ENCODE measurements around the gene CAMSAP3.
"Not testable (repeated sequence)": the region's sequence is repeated elsewhere in the genome, so short reads cannot be mapped to it uniquely, and the experiment has no call there.

The CAMSAP3 gene

DNA sequence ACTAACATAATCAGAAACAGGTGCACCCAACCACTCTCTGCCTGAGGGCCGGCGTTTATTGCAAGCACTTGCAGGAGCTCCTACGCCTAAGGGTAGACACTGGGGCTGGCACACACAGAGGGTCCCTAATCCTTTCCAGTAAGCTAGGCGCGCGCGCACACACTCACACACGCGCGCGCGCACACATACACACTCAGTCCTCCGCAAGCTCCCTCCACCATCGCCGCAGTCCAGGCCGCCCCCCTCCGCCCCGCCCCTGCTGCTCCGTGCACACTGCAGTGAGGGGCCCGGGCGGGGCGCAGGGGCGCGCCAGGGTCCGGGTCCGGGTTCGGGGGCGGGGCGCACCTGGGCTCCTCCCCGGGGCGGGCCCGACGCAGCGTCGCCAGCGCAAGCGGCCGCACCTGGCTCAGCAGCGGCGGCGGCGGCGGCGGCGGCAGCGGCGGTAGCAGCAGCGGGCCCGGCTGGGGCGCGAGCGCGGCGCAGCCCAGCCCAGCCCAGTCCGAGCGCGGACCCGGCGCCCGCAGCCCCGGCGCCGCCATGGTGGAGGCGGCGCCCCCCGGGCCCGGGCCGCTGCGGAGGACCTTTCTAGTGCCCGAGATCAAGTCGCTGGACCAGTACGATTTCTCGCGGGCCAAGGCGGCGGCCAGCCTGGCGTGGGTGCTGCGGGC lies at the start of gene CAMSAP3:
Gene CAMSAP3 (plus strand): TSS at position 398 of the 668 bp plus-strand sequence. CDS start 140 bp downstream, at position 538.
- peak; percentile 74 for DNase-seq

GRCh38 chr19:7545904-7546303 lies 49.8 kb upstream of the CAMSAP3 start:
- no peak for DNase-seq

GRCh38 chr19:7547159-7547558 lies 48.5 kb upstream of the CAMSAP3 start:
- DNase-seq, result no peak

- DNase-seq, result no peak
Observed at GRCh38 chr19:7549429-7550148, 46.1 kb upstream of the CAMSAP3 start.

DNA sequence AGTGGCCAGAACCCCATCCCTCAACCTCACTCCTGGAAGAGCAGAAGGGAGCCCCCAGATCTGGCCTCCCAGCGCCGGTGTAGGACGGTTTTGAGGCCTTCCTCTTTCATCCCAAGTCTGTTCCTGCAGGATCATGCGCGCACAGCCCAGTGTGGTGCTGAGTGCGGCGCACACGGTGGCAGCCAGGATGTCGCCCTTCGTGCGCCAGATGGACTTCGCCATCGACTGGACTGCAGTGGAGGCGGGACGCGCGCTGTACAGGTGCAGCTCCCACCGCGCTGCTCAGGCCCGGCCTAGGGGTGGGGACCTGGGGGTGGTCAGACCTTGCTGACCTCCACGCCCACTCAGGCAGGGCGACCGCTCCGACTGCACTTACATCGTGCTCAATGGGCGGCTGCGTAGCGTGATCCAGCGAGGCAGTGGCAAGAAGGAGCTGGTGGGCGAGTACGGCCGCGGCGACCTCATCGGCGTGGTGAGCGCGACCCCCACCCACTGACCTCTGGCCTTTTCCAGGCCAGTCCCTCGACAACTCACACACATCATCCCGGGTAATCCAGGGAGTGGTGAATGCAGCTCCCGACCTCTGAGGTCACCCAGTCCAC lies 45.4 kb upstream of the CAMSAP3 start:
- DNase-seq, result no peak

DNA sequence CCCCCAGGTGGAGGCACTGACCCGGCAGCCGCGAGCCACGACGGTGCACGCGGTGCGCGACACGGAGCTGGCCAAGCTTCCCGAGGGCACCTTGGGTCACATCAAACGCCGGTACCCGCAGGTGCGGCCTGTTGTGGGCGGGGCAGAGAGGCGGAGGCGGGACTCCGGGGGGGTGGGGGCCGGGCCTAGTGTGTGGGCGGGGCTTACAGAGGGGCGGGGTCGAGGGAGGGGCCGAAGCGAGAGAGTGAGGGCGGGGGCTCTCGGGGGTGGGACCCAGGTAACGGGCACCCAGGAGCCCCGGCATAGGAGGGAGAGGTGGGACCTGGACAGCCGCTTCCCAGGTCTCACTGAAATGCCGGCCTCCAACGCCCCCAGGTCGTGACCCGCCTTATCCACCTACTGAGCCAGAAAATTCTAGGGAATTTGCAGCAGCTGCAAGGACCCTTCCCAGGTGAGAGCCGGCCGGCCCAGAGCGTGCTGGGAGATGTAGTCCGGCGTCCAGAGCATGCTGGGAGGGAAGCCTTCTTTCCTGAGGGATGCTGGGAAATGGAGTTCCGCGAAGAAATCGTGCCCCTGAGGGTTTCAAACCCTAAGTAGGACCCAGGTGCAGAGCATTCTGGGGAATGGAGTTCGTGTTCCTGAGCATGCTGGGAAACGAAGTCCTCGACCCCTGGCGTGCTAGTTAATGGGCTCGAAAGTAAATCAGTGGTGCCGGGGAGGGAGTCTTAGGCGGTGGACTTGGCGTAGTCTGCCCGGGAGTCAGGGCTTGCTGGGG lies 44.5 kb upstream of the CAMSAP3 start:
- DNase-seq, result no peak

DNA sequence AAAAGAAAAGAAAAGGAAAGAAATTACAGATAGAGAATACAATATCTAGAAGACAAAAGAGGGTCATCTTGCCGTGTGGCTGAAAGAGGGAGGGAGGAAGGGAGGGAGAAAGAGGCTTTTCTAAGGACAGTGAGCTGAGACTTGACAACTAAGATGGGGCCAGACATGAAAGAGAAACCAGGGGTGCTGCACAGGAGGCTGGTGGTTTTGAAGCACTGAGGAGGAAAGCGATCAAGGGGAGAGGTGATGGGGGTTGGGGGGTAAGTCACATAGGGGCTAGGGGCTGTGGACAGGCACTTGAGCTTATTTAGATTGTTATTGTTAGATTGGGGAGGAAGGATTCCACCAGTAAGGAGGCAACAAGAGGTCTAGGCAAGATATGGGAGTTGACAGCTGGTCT lies 42.9 kb upstream of the CAMSAP3 start:
- DNase-seq, result no peak

DNA sequence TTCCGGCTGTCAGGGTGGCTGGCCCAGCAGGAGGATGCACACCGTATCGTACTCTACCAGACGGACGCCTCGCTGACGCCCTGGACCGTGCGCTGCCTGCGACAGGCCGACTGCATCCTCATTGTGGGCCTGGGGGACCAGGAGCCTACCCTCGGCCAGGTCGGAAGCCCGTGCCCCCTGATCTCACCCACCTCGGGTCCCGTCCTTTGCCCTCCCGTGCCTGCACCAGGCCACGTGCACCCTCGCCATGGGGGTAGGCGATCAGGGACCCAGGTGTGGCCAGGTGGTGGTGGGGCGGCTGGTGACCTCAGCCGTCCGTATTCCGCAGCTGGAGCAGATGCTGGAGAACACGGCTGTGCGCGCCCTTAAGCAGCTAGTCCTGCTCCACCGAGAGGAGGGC lies 41.1 kb upstream of the CAMSAP3 start:
- no peak for DNase-seq

GRCh38 chr19:7554990-7555864 lies 40.4 kb upstream of the CAMSAP3 start:
- no peak for DNase-seq

GRCh38 chr19:7556696-7557315 lies 38.9 kb upstream of the CAMSAP3 start:
- no peak for DNase-seq

- DNase-seq, result no peak
Observed at GRCh38 chr19:7558667-7559066, 37.0 kb upstream of the CAMSAP3 start.

DNA sequence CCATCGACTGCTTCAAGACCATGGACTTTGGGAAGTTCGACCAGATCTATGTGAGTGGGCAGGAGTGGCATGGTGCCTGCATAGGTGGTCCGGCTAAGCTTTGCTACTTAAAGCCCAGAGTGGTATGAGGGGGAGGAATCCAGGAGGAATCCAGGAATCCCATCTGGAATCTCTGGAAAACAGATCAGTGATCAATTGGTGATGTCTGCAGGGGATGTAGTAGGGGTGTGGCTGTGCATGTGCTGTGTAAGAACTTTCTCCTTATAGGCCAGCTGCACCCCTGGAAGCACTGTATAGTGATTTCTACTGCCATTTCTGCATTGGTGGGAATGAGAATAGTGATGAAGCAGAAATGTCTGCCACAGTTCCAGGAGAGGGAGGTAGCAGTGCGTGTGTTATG lies 36.6 kb upstream of the CAMSAP3 start:
- DNase-seq, result no peak

GRCh38 chr19:7560255-7560654 lies 35.4 kb upstream of the CAMSAP3 start:
- DNase-seq, result no peak

DNA sequence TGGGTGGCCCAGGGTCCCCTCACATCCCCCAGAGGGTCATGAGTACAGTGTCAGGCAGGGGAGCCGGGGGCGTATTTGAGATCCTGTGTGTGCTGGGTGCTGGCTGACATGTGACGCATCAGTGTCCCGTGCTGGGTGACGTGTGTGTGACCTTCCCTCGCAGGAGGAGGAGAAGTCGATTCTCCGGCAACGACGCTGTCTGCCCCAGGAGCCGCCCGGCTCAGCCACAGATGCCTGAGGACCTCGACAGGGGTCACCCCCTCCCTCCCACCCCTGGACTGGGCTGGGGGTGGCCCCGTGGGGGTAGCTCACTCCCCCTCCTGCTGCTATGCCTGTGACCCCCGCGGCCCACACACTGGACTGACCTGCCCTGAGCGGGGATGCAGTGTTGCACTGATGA lies 34.3 kb upstream of the CAMSAP3 start:
- no peak for DNase-seq

DNA sequence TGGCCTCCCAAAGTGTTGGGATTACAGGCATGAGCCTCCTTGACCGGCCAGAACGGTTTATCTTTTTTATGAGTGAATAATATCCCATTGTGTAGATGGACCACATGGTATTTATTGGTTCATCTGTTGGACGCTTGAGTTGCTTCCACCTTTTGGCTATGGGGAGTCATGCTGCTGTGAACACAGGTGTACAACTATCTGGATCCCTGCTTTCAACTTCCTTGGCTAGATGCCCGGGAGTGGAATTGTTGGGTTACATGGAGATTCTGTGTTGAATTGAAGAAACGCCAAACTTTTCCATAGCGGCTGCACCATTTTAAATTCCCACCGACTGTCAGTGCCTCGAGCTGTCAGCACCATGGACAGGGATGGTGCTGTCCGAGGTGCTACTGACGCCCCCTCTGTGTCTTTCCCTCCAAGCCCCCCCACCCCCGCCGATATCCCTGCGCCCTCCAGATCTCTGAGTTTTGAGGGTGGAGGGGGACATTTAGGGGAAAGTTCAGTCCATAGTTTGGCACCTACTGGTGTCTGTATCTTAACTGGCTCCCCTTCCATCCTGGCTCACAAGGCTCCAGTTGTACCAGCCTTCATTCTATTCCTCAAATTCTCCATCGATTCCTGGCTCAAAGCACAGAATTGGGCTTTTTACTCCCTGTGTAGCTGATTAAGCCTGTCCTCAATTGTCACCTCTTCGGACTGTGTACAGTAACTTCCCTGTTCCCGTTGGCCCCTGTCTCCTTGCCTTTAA lies 32.8 kb upstream of the CAMSAP3 start:
- no peak for DNase-seq

GRCh38 chr19:7564866-7565265 lies 30.8 kb upstream of the CAMSAP3 start:
- DNase-seq, result no peak

DNA sequence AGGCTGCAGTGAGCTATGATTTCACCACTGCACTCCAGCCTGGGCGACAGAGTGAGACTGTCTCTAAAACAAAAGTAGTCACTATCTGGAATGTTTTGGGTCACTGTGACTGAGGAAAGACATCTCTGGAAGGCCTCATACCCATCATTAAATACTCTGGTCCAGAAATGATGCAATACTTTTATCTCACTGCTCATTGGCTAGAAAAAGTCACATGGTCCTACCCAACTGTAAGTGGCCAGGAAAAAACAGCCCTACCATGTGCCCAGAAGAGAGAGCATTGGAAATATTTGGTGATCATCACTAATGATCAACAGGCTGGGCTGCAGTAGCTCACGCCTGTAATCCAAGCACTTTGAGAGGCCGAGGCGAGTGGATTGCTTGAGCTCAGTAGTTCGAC lies 30.3 kb upstream of the CAMSAP3 start:
- no peak for DNase-seq

GRCh38 chr19:7570761-7571160 lies 24.9 kb upstream of the CAMSAP3 start:
- DNase-seq, result no peak

- DNase-seq, result no peak
Observed at GRCh38 chr19:7575434-7576040, 20.1 kb upstream of the CAMSAP3 start.

- not testable (repeated sequence) for DNase-seq
Observed at GRCh38 chr19:7577422-7577821, 18.2 kb upstream of the CAMSAP3 start.

- DNase-seq, result no peak
Observed at GRCh38 chr19:7578127-7578526, 17.5 kb upstream of the CAMSAP3 start.
